ENCODE results near the gene TSGA10.
"Not testable (repeated sequence)": the region's sequence is repeated elsewhere in the genome, so short reads cannot be mapped to it uniquely, and the experiment has no call there.

The TSGA10 gene

GRCh38 chr2:99072551-99072950 lies 82.2 kb downstream of the TSGA10 start:
- no peak for DNase-seq (ENCODE audit: low spot score)

DNA sequence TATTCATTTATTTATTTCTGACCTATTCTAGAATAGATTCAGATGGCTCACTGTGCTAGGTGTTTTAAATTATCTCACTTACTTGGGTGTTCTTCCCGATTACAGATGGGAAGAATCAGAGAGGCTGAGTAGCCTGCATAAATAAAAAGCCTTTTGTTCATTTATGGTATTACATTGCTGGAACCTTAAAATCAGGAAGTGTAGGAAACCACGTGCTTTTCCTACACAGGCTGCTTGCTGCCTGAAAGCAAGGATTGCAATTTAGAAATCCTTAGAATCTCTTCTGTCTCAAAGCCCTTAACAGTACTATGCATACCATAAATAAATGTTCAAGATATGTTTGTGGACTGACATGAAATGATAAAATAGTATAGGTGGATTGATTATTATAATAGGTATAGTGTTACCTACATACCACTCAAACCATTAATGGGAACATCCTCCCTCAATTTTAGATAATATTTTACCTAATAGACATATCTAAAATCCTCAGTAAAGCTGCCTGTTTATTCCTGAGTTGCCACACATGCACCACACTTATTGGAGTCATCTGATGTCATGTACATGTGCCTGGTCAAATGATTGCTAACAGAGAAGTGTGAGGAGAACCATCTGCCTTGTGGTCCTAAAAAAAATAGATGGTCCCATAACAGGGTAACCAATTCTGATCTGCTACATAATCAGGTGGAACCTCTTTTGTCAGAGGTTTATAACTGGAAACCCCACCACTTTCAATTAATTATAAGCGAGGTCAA lies 86.7 kb downstream of the TSGA10 start:
- no peak for DNase-seq (ENCODE audit: low spot score)

DNA sequence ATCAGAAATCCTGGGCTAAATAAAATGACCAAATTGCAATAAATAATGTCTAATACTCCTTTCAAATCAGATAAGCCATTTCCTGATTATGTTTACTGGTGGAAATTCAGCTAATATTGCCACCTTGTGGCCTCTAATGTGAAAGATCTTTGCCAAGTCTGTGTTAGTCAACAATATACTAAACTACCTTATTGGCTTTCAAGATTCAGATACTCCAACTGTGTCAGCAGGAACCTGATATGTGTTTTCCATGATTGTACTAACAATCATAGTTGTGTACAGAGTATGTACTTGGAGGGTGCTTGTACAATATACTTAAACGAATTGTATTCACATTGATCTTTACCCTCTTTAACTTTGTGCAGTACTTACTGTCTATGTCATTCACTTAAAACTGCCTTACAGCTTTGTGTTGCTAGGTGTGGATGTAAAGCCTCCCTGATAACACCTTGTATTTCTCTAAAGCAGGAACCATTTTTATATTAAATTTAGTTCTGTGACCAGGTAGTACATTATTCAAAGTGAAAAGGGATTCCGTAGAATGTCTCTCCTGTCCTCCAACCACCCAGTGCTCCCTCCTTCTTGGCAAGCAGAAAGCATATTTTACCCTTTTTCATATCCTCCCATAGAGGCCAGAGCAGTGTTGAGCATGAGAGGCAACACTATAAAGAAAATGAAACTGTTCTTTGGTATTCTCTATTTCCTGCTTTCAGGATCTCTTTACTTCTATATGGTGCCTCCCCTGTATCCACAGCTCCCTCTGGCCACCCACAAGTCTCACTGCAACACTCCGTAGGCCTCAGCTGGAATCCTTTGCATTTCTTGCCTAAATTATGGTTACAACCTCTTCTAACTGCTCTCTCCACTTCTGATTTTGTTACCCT lies 88.4 kb downstream of the TSGA10 start:
- DNase-seq (ENCODE audit: low spot score), result peak; percentile 24

GRCh38 chr2:99049187-99049586 lies 105.6 kb downstream of the TSGA10 start:
- DNase-seq (ENCODE audit: low spot score), result not testable (repeated sequence)

GRCh38 chr2:99040736-99041300 lies 113.9 kb downstream of the TSGA10 start:
- DNase-seq (ENCODE audit: low spot score), result not testable (repeated sequence)

DNA sequence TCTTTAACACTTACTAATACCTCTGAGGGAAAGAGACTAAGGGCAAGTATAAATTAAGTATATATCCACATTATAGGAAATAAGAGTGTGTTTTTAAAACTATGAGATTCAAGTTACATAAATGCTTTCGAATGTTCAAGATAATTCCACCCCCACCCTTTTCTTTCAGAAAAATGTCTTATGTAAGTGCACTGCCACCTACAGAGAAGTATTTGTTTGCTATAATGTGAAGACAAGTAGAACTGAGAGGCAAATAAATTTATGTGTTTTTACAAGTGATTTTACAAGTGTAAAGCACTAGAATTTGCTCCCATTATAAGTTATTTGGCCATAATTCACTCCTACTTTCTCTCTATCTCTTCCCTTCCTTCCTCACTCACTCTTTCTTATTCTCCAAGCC lies 118.8 kb downstream of the TSGA10 start:
- no peak for DNase-seq (ENCODE audit: low spot score)

GRCh38 chr2:99032786-99033185 lies 122.0 kb downstream of the TSGA10 start:
- DNase-seq (ENCODE audit: low spot score), result no peak

- no peak for DNase-seq (ENCODE audit: low spot score)
Observed at GRCh38 chr2:99032001-99032400, 122.7 kb downstream of the TSGA10 start.

- DNase-seq (ENCODE audit: low spot score), result no peak
Observed at GRCh38 chr2:99031481-99031880, 123.3 kb downstream of the TSGA10 start.

DNA sequence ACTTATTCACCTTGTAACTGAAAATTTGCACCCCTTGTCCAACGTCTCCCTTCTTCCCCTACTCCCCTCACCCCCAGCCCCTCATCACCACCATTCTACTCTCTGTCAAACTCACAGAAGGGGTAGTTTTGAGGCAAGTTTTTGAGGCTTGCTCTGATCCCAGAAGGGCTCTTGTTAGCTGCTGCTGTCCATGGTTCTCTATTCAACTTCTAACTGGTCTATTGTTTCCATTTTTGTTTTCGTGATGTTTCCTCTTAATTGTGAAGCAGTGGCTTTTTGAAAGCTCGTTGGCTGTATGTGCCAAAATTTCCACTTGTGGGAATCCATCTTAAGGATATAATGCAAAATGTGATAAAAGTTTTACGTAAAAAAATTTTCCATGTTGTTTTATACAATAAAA lies 126.2 kb downstream of the TSGA10 start:
- DNase-seq (ENCODE audit: low spot score), result no peak

GRCh38 chr2:99027856-99028255 lies 126.9 kb downstream of the TSGA10 start:
- no peak for DNase-seq (ENCODE audit: low spot score)

- no peak for DNase-seq (ENCODE audit: low spot score)
Observed at GRCh38 chr2:99000708-99001107, 154.0 kb downstream of the TSGA10 start.

DNA sequence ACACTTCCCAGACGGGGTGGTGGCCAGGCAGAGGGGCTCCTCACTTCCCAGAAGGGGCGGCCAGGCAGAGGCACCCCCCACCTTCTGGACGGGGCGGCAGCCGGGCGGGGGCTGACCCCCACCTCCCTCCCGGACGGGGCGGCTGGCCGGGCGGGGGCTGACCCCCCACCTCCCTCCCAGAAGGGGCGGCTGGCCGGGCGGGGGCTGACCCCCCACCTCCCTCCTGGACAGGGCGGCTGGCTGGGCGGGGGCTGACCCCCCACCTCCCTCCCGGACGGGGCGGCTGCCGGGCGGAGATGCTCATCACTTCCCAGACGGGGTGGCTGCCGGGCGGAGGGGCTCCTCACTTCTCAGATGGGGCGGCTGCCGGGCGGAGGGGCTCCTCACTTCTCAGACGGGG lies 166.0 kb downstream of the TSGA10 start:
- DNase-seq (ENCODE audit: low spot score), result not testable (repeated sequence)

GRCh38 chr2:98985905-98986666 lies 168.7 kb downstream of the TSGA10 start:
- no peak for DNase-seq (ENCODE audit: low spot score)

DNA sequence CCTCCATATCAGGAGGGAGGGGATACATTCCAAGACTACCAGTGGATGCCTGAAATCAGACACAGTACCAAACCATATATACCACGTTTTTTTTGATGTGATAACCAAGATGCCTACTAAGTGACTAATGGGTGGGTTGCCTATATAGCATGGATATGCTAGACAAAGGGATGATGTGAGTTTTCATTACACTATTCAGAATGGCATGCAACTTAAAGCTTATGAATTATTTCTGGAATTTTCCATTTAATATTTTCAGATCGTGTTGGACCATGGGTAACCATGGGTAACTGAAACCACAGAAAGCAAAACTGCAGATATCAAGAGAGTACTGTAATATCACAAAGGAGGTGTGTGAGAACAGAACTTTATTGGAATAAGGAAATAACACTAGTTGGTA lies 179.1 kb downstream of the TSGA10 start:
- no peak for DNase-seq (ENCODE audit: low spot score)

- DNase-seq (ENCODE audit: low spot score), result no peak
Observed at GRCh38 chr2:98972582-98973167, 182.1 kb downstream of the TSGA10 start.

DNA sequence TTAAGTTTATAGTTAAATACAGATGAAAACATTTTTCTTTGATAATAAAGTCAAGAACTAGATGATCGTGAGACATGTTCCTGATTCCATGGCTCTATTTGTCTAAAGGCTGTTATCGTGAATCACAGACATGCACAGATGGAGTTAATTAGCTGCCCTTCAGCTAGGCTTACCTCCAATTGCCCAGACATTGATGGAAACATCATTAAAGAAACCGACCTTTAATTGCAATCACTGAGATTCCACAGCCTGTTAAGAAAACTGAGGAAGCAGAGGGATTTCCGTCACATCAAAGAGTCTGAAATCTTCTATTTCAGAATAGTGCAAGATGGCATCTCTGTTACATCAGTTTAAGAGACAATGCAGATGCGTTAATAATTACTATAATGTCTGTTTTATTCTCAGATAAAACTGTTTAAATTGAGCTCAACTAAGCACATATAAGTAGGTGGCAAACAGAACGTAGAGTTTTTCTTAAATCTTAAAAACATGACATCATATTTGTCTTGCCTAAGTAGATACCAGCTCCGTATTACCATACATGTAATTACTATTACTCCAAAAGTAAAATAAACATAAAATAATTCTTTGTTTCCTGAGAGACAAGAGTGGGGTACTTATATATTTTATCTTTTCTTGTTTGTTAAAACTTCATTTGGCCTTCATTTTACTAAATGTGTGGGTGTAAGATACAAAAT lies 194.8 kb downstream of the TSGA10 start:
- DNase-seq (ENCODE audit: low spot score), result no peak

- DNase-seq (ENCODE audit: low spot score), result no peak
Observed at GRCh38 chr2:98952966-98953365, 201.8 kb downstream of the TSGA10 start.

DNA sequence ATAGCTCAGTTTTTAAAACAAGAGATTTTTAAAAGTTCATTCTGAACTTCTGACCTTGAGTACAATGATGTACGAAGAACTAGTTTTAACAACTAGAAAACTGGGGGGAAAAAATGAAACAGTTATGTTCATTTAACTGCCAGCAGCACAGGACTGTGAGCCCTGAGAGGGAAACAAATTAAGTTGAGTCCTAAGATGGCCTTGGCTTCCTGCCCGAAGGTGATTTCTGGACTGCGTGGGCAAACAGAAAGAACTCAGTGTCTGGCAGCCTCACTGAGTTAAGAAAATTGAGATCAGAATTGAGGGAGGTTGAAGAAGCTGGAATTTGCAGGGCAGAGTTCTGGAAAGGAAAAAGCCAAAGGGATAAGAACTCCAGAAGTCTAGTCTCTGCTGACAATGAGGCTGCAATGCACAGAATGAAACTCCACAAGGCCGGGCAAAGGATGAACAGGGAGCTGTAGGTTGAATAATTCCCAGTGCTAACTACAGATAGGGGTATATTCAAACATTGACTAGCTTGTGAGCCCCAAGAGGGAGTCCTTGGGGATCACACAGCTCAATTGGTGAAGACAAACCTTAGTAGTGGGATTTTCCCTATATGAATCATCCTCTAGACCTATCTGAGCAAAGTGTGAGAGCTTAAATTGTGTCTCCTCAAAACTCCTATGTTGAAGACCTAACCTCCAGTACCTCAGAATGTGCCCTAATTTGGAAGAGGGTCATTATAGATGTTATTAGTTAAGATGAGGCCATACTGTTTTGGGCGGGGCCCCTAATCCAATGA lies 205.6 kb downstream of the TSGA10 start:
- no peak for DNase-seq (ENCODE audit: low spot score)

DNA sequence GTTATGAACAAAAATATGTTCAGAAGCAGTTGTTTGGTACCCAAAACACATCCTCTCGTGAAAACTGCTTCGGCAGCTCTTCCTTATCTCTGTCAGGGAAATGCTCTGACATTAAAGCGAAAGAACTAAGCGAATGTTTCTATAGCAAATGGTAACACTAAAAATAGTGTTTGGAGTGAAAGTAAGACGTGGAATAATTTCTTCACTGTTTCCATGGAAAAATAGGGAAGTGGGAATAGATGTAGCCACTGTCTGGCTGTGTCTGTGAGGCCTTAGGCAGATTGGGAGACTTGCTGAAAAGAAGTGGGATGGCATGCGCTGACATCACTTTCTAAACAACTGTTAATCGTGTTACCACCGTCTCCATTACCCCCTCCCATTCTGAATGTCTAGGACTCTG lies 207.2 kb downstream of the TSGA10 start:
- no peak for DNase-seq (ENCODE audit: low spot score)
